Fibroblast of skin of left biceps (primary cell): Measurements from ENCODE around the gene PCDHA10.
"Not testable (repeated sequence)": the region's sequence is repeated elsewhere in the genome, so short reads cannot be mapped to it uniquely, and the experiment has no call there.

ENCODE experiments used
- DNase-seq, 2 experiments: peaks; one replicate each; pipeline ENCODE4 v3.0.0-alpha.2; 2013; ENCODE audit warnings: low read depth in 2 of 2

The PCDHA10 gene

GRCh38 chr5:140855772-140856674, at the start of gene PCDHA10:
TSS of gene PCDHA10 (plus strand) at chr5:140855897. CDS start at chr5:140856049, 152 bp downstream.
- no peak for DNase-seq

- no peak for DNase-seq
Observed at GRCh38 chr5:140806834-140807775, 48.6 kb upstream of the PCDHA10 start, which contains the start of gene PCDHA4. TSS of gene PCDHA4 (plus strand) at chr5:140807068.

- not testable (repeated sequence) for DNase-seq
Observed at GRCh38 chr5:140808241-140808888, 47.3 kb upstream of the PCDHA10 start.

GRCh38 chr5:140808889-140809291, 46.8 kb upstream of the PCDHA10 start:
- no peak for DNase-seq

- DNase-seq, result no peak
Observed at GRCh38 chr5:140821375-140822280, 34.1 kb upstream of the PCDHA10 start, which contains the start of gene PCDHA5. TSS of gene PCDHA5 (plus strand) at chr5:140821613.

GRCh38 chr5:140822281-140822629, 33.4 kb upstream of the PCDHA10 start:
- no peak for DNase-seq

GRCh38 chr5:140822969-140823368, 32.7 kb upstream of the PCDHA10 start:
- DNase-seq, result not testable (repeated sequence)

- no peak for DNase-seq
Observed at GRCh38 chr5:140823475-140823874, 32.2 kb upstream of the PCDHA10 start.

- DNase-seq, result no peak
Observed at GRCh38 chr5:140827704-140828361, 27.9 kb upstream of the PCDHA10 start, which contains the start of gene PCDHA6. TSS of gene PCDHA6 (plus strand) at chr5:140827960. CDS start at chr5:140828092, 132 bp downstream.

GRCh38 chr5:140828362-140828737, 27.3 kb upstream of the PCDHA10 start:
- DNase-seq, result no peak

GRCh38 chr5:140829511-140830501, 25.9 kb upstream of the PCDHA10 start:
- DNase-seq, result not testable (repeated sequence)

GRCh38 chr5:140833993-140834392, 21.7 kb upstream of the PCDHA10 start, which contains the start of gene PCDHA7:
TSS of gene PCDHA7 (plus strand) at chr5:140834269. CDS start at chr5:140834384, 115 bp downstream.
- peak in 1 of 2 experiments; percentile 4 for DNase-seq

- not testable (repeated sequence) for DNase-seq
Observed at GRCh38 chr5:140834439-140835008, 21.2 kb upstream of the PCDHA10 start.

- DNase-seq, result no peak
Observed at GRCh38 chr5:140835622-140836510, 19.8 kb upstream of the PCDHA10 start.

GRCh38 chr5:140840978-140841962, 14.4 kb upstream of the PCDHA10 start, which contains the start of gene PCDHA8:
TSS of gene PCDHA8 (plus strand) at chr5:140841187. CDS start at chr5:140841322, 135 bp downstream.
- DNase-seq, result no peak
